ENCODE data around the gene ADIPOR2. TPM values are rescaled to one million over a fixed set of nuclear protein-coding genes. Genes with fewer than 3 reads are reported as not detected.

The ADIPOR2 gene
- 10 to 100 TPM; 37.0 to 43.5 TPM for total RNA-seq

- peaks cover 62% of the 10 kb centered on the region for H3K4me1 Mint-ChIP-seq (ENCODE audit: low read depth)
- H3K36me3 Mint-ChIP-seq (ENCODE audit: insufficient read depth in 2 of 2): peaks cover 0 to 3% of the 10 kb centered on the region in 2 donors
- H3K9me3 Mint-ChIP-seq: no peaks in the 10 kb centered on the region
- H3K27ac Mint-ChIP-seq: peak within 1 kb of the TSS; percentile 95
- ATAC-seq (replicated peaks in 1 of 2) (peak; percentile 99), DNase-seq (peak; percentile 95 to 96)
- no peaks in the 10 kb centered on the region for H3K27me3 Mint-ChIP-seq (ENCODE audit: low read depth)
- H3K4me3 Mint-ChIP-seq: peak within 1 kb of the TSS; percentile 90 to 97
These were observed at the start of gene ADIPOR2 for GRCh38 chr12:1690578-1691122. ADIPOR2 (plus strand) TSS chr12:1691070; CDS start chr12:1754344, 63,274 bp downstream.

GRCh38 chr12:1642513-1642912, 48.4 kb upstream of the ADIPOR2 start:
- no peaks in the 10 kb centered on the region for H3K27me3 Mint-ChIP-seq (ENCODE audit: low read depth)

DNA sequence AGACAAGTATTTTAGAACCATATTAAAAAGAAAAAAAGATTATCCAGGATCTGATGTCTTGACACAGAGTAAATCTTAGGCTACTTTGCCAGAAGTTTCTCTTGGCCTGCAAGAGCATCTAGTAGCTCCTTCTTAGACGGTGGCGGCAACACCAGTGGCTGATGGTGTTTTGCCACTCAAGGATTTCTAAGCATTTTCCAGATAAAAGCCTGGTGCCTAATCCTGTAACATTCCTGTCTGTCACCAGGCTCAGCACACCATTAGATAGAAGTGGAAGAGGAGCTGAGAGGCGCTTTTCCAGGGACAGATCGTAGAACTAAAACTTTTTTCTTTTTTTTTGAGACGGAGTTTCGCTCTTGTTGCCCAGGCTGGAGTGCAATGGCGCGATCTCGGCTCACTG, 47.8 kb upstream of the ADIPOR2 start:
- ATAC-seq (replicated peaks in 1 of 2) (no peak), DNase-seq (no peak)
- no peak overlapping the region for H3K4me3 Mint-ChIP-seq
- no peaks in the 10 kb centered on the region for H3K36me3 Mint-ChIP-seq (ENCODE audit: insufficient read depth in 2 of 2)
- H3K27me3 Mint-ChIP-seq (ENCODE audit: low read depth): peaks cover 1% of the 10 kb centered on the region
- no peak overlapping the region for H3K27ac Mint-ChIP-seq
- no peaks in the 10 kb centered on the region for H3K4me1 Mint-ChIP-seq (ENCODE audit: low read depth)
- no peaks in the 10 kb centered on the region for H3K9me3 Mint-ChIP-seq

More at GRCh38 chr12:1642513-1642912, 48.4 kb upstream of the ADIPOR2 start:
- no peaks in the 10 kb centered on the region for H3K9me3 Mint-ChIP-seq
- no peak for DNase-seq
- H3K27ac Mint-ChIP-seq: no peak overlapping the region
- H3K36me3 Mint-ChIP-seq (ENCODE audit: insufficient read depth in 2 of 2): no peaks in the 10 kb centered on the region
- no peaks in the 10 kb centered on the region for H3K4me1 Mint-ChIP-seq (ENCODE audit: low read depth)
- H3K4me3 Mint-ChIP-seq: no peak overlapping the region
- ATAC-seq (replicated peaks in 1 of 2): no peak

DNA sequence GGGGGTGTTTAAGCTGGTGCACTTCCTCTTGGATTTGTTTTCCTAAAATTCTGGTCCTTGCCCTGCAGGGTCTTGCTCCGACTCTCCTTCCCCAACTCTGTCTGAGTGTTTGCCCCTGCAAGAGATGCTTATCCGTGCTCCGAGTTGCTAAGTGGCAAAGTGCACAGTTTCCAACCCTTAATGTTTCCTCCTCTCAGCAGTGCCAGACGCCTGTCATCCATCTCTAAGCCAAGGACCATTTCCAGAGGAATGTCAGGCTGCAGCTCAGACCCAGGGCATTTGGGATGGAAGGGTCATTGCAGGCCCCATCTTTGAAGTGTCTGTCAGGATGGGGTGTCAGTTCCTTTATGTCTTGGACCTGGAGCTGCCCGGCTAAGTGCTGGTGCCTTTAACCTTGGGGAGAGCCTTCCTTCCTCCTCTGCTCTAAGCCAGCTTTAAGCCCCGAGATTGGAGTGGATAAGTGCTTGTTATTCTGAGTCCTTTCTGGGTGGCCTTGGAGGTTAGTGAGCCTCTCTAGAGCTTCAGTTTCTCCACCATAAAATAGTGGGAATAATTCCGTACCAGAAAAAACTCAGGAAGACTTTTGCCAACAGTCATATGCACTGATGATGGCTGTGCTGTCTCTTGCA, 46.9 kb upstream of the ADIPOR2 start:
- Mint-ChIP-seq H3K27ac (no peak overlapping the region), H3K9me3 (no peaks in the 10 kb centered on the region), H3K4me3 (no peak overlapping the region), H3K4me1 (ENCODE audit: low read depth) (no peaks in the 10 kb centered on the region), H3K27me3 (ENCODE audit: low read depth) (peaks cover 9% of the 10 kb centered on the region), H3K36me3 (ENCODE audit: insufficient read depth in 2 of 2) (no peaks in the 10 kb centered on the region)
- DNase-seq (no peak), ATAC-seq (replicated peaks in 1 of 2) (no peak)

- H3K4me1 Mint-ChIP-seq (ENCODE audit: low read depth): no peaks in the 10 kb centered on the region
- H3K36me3 Mint-ChIP-seq (ENCODE audit: insufficient read depth in 2 of 2): no peaks in the 10 kb centered on the region
- H3K27me3 Mint-ChIP-seq (ENCODE audit: low read depth): peaks cover 15% of the 10 kb centered on the region
- H3K9me3 Mint-ChIP-seq: no peaks in the 10 kb centered on the region
- ATAC-seq (replicated peaks in 1 of 2) (no peak), DNase-seq (no peak)
- H3K4me3 Mint-ChIP-seq: no peak overlapping the region
- H3K27ac Mint-ChIP-seq: no peak overlapping the region
These were observed 46.1 kb upstream of the ADIPOR2 start for GRCh38 chr12:1644534-1645438.

DNA sequence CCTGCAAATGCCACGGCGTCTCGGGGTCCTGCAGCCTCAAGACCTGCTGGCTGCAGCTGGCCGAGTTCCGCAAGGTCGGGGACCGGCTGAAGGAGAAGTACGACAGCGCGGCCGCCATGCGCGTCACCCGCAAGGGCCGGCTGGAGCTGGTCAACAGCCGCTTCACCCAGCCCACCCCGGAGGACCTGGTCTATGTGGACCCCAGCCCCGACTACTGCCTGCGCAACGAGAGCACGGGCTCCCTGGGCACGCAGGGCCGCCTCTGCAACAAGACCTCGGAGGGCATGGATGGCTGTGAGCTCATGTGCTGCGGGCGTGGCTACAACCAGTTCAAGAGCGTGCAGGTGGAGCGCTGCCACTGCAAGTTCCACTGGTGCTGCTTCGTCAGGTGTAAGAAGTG, 45.1 kb upstream of the ADIPOR2 start:
- no peak for ATAC-seq (replicated peaks in 1 of 2)
- no peaks in the 10 kb centered on the region for H3K4me1 Mint-ChIP-seq (ENCODE audit: low read depth)

GRCh38 chr12:1646569-1647284, 44.1 kb upstream of the ADIPOR2 start:
- DNase-seq (no peak), ATAC-seq (replicated peaks in 1 of 2) (no peak)
- H3K27me3 Mint-ChIP-seq (ENCODE audit: low read depth): peaks cover 19% of the 10 kb centered on the region
- no peaks in the 10 kb centered on the region for H3K9me3 Mint-ChIP-seq
- H3K27ac Mint-ChIP-seq: no peak overlapping the region
- no peak overlapping the region for H3K4me3 Mint-ChIP-seq
- H3K36me3 Mint-ChIP-seq (ENCODE audit: insufficient read depth in 2 of 2): no peaks in the 10 kb centered on the region
- no peaks in the 10 kb centered on the region for H3K4me1 Mint-ChIP-seq (ENCODE audit: low read depth)

More for the DNA sequence above, 45.1 kb upstream of the ADIPOR2 start:
- H3K27me3 Mint-ChIP-seq (ENCODE audit: low read depth): peaks cover 15% of the 10 kb centered on the region
- no peaks in the 10 kb centered on the region for H3K36me3 Mint-ChIP-seq (ENCODE audit: insufficient read depth in 2 of 2)
- H3K4me3 Mint-ChIP-seq: no peak overlapping the region
- H3K27ac Mint-ChIP-seq: no peak overlapping the region
- no peak for DNase-seq
- H3K9me3 Mint-ChIP-seq: no peaks in the 10 kb centered on the region

- DNase-seq: no peak
- no peak for ATAC-seq (replicated peaks in 1 of 2)
- H3K36me3 Mint-ChIP-seq (ENCODE audit: insufficient read depth in 2 of 2): no peaks in the 10 kb centered on the region
These were observed 43.6 kb upstream of the ADIPOR2 start for GRCh38 chr12:1647285-1647669.

GRCh38 chr12:1650260-1650977, 40.5 kb upstream of the ADIPOR2 start:
- H3K27ac Mint-ChIP-seq: no peak overlapping the region
- peaks cover 20% of the 10 kb centered on the region for H3K27me3 Mint-ChIP-seq (ENCODE audit: low read depth)
- no peaks in the 10 kb centered on the region for H3K9me3 Mint-ChIP-seq
- DNase-seq (no peak), ATAC-seq (replicated peaks in 1 of 2) (no peak)
- H3K36me3 Mint-ChIP-seq (ENCODE audit: insufficient read depth in 2 of 2): no peaks in the 10 kb centered on the region
- H3K4me1 Mint-ChIP-seq (ENCODE audit: low read depth): no peaks in the 10 kb centered on the region
- H3K4me3 Mint-ChIP-seq: no peak overlapping the region

More at GRCh38 chr12:1647285-1647669, 43.6 kb upstream of the ADIPOR2 start:
- Mint-ChIP-seq H3K27me3 (ENCODE audit: low read depth) (peaks cover 20% of the 10 kb centered on the region), H3K4me1 (ENCODE audit: low read depth) (no peaks in the 10 kb centered on the region), H3K4me3 (no peak overlapping the region), H3K27ac (no peak overlapping the region), H3K9me3 (no peaks in the 10 kb centered on the region)

DNA sequence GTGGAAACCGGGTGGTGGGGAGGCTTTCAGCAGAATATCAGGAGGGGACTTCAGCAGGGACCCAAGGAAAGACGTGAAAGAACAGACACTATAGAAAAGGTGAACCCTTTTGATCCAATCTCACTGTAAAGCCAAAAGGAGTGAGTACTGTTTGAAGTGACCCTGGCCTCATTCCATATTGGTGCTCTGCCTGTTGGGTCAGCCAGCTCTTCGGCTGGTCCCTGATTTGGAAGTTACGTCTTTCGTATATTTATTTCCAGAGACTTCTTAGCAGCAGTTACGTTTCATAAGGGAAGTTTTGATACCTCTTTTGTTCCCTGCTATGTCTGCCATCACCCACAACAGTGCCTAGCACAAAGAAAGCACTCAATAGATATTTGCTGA, 39.9 kb upstream of the ADIPOR2 start:
- Mint-ChIP-seq H3K9me3 (no peaks in the 10 kb centered on the region), H3K27me3 (ENCODE audit: low read depth) (peaks cover 20% of the 10 kb centered on the region), H3K27ac (no peak overlapping the region), H3K36me3 (ENCODE audit: insufficient read depth in 2 of 2) (no peaks in the 10 kb centered on the region), H3K4me3 (no peak overlapping the region), H3K4me1 (ENCODE audit: low read depth) (no peaks in the 10 kb centered on the region)
- DNase-seq (no peak), ATAC-seq (replicated peaks in 1 of 2) (no peak)

DNA sequence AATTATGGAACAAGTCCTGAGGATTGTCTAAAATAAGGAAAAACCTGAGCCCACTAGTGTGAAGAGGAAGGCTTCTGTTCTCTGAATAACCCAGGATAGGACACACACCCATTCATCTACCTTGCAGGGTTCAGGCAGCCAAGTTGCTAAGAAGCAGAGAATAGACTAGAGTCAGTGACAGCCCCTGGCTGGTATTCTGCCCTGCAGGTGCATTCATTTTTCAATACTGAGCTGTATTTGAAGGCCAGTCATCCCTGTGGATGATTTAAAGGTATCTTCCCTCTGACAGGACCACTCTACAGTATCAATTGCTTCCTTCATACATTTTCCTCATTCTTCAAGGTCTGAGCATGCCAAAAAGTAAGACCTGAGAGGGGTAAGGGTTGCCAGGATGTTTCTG, 38.9 kb upstream of the ADIPOR2 start:
- ATAC-seq (replicated peaks in 1 of 2): no peak
- no peaks in the 10 kb centered on the region for H3K9me3 Mint-ChIP-seq
- no peak overlapping the region for H3K27ac Mint-ChIP-seq
- no peak for DNase-seq
- H3K4me1 Mint-ChIP-seq (ENCODE audit: low read depth): no peaks in the 10 kb centered on the region
- H3K36me3 Mint-ChIP-seq (ENCODE audit: insufficient read depth in 2 of 2): no peaks in the 10 kb centered on the region
- H3K27me3 Mint-ChIP-seq (ENCODE audit: low read depth): peaks cover 20% of the 10 kb centered on the region
- no peak overlapping the region for H3K4me3 Mint-ChIP-seq

DNA sequence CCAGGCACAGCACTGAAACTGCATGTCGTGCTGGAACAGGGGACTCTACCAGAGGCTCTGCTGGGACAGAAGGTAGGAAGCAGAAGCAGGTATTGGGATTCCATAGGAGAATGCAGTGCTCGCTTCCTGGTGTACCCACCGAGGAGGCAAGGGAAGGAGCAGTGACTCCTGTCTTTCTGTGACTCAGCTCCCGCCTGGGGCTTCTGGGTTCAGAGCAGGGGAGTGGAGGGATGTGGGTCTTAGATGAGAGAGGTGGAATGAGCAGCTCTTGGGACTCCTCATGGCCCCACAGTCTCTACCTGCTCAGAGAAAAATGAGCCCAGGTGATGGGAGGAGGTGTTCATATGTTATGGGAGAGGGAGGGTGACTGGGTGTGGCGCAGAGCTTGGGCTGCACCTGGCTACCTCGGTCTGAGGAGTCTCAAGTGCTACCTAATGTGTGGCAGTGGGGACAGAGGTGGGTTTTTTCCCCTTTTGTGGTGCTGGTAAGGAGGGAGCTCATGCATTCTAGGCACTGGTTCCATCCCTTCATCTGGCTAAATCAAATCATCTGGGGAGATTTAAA, 35.6 kb upstream of the ADIPOR2 start:
- peaks cover 6% of the 10 kb centered on the region for H3K27me3 Mint-ChIP-seq (ENCODE audit: low read depth)
- DNase-seq: no peak
- no peak overlapping the region for H3K27ac Mint-ChIP-seq
- H3K4me3 Mint-ChIP-seq: no peak overlapping the region
- H3K4me1 Mint-ChIP-seq (ENCODE audit: low read depth): no peaks in the 10 kb centered on the region
- H3K36me3 Mint-ChIP-seq (ENCODE audit: insufficient read depth in 2 of 2): no peaks in the 10 kb centered on the region
- ATAC-seq (replicated peaks in 1 of 2): no peak
- no peaks in the 10 kb centered on the region for H3K9me3 Mint-ChIP-seq
